ENCODE measurements around the gene ALX4. TPM values are rescaled to one million over a fixed set of nuclear protein-coding genes. Genes with fewer than 3 reads are reported as not detected.

Gene ALX4
- total and polyA plus RNA-seq, 2 of the 8 experiments (the other 6 are each of a cell fraction or from before 2014, with no cell fraction given): not detected

- H3K23me2 ChIP-seq (ENCODE audit: low read depth, low read length): no peaks in the 10 kb centered on the region
- DNase-seq (ENCODE audit: low read depth in 1 of 2, low spot score in 2 of 2) (no peak), FAIRE-seq (no peak)
- H3K79me1 ChIP-seq (ENCODE audit: low read depth, low read length): no peaks in the 10 kb centered on the region
- no peak overlapping the region for H4K8ac ChIP-seq (ENCODE audit: extremely low read depth, insufficient read depth, low read length)
- H2BK12ac ChIP-seq (ENCODE audit: low read depth, low read length): no peak overlapping the region
- 0 out of 2 replicates have a peak overlapping the region, but pooled peaks have one; percentile 29 for H2BK5ac ChIP-seq (ENCODE audit: low read depth, low read length)
- no peak overlapping the region; the same call in 1 of the 2 replicates for H2BK20ac ChIP-seq (ENCODE audit: low read length)
- WGBS, 2 experiments (ENCODE audit: extremely low coverage in 1 of 2, insufficient coverage in 1 of 2, insufficient read length in 1 of 2, insufficient replicate concordance in 2 of 2, low coverage in 1 of 2, low lambda C conversion rate in 2 of 2, missing lambda C conversion rate in 1 of 2): 89% methylated on average over 8 of the region's 8 CpGs; no CpG with 5 or more reads in 1 of the 2 experiments
- no peaks in the 10 kb centered on the region for H3K9me3 ChIP-seq (ENCODE audit: insufficient read depth in 2 of 2, low read depth in 1 of 2, low read length in 1 of 2)
- no peak overlapping the region for H4K91ac ChIP-seq (replicated peaks; ENCODE audit: insufficient read length, low read length)
- no peak overlapping the region for H3K14ac ChIP-seq (ENCODE audit: insufficient read length)
- no peak overlapping the region for H3K4ac ChIP-seq (replicated peaks; ENCODE audit: insufficient read length, low read depth, low read length)
- ChIA-PET CTCF (ENCODE audit: partially characterized antibody) (interaction anchor here (0.9 to 1.8 kb wide), 9 partner anchors 9 to 142 kb away, joined by 3 to 6 read pairs (median 4); partner anchors contain the start of gene EXT2), POLR2A (ENCODE audit: partially characterized antibody) (interaction anchor here (1.0 to 1.1 kb wide), 2 partner anchors 11 to 12 kb away, joined by 3 to 4 read pairs; no protein-coding TSS in a partner anchor)
- H2BK15ac ChIP-seq (ENCODE audit: low read length): no peak overlapping the region
- no peak overlapping the region for H2BK120ac ChIP-seq (replicated peaks; ENCODE audit: low read depth, low read length)
- no peak overlapping the region for H3K4me2 ChIP-seq (ENCODE audit: insufficient read depth in 1 of 2, low read depth in 2 of 2, low read length in 2 of 2)
- H3K56ac ChIP-seq (replicated peaks; ENCODE audit: insufficient read length, low read depth, low read length): no peak overlapping the region
- H3K27ac ChIP-seq (ENCODE audit: low read depth, low read length): no peak overlapping the region
- H3K23ac ChIP-seq (ENCODE audit: insufficient read length): no peak overlapping the region
- no peak overlapping the region for H3K4me3 ChIP-seq (ENCODE audit: extremely low read depth in 1 of 4, insufficient read depth in 2 of 4, low read depth in 3 of 4, low read length in 4 of 4)
- no peak overlapping the region for H3K9ac ChIP-seq (replicated peaks in 1 of 4; ENCODE audit: extremely low read depth in 1 of 4, low read depth in 3 of 4, low read length in 3 of 4)
- H4K20me1 ChIP-seq (replicated peaks in 1 of 2; ENCODE audit: control insufficient read depth in 1 of 2, insufficient read depth in 2 of 2, low read length in 2 of 2): no peaks in the 10 kb centered on the region
- H3K18ac ChIP-seq (ENCODE audit: extremely low read depth, low read length): no peak overlapping the region
- H3K36me3 ChIP-seq (ENCODE audit: control insufficient read depth in 2 of 4, insufficient read depth in 4 of 4, low read length in 3 of 4): peaks cover 0 to 8% (median 3%) of the 10 kb centered on the region in 4 experiments; a peak in 1 of 8 replicates
- no peaks in the 10 kb centered on the region for H3K79me2 ChIP-seq (ENCODE audit: control insufficient read depth in 1 of 2, insufficient read depth in 2 of 2, low read length in 2 of 2)
- no peak overlapping the region for H4K5ac ChIP-seq (ENCODE audit: insufficient read length, low read depth, low read length)
- H3K27me3 ChIP-seq (replicated peaks in 1 of 4; ENCODE audit: control insufficient read depth in 3 of 4, extremely low read depth in 1 of 4, insufficient read depth in 3 of 4, low read length in 3 of 4): no peaks in the 10 kb centered on the region
- no peak overlapping the region for H2AFZ ChIP-seq (ENCODE audit: low read length)
- H3K4me1 ChIP-seq (replicated peaks in 1 of 4; ENCODE audit: control insufficient read depth in 3 of 4, insufficient read depth in 4 of 4, low read length in 3 of 4): no peaks in the 10 kb centered on the region
- H2AK5ac ChIP-seq (ENCODE audit: low read depth, low read length): no peak overlapping the region
- TF ChIP-seq GABPA (IDR thresholded peaks at IDR 0.05; ENCODE audit: borderline replicate concordance, insufficient read depth, low read length) (no peak), FOSL1 (IDR thresholded peaks at IDR 0.05; ENCODE audit: insufficient read depth, low read depth, low read length) (no peak), SIX5 (IDR thresholded peaks at IDR 0.05; ENCODE audit: low read depth, low read length) (no peak), SUZ12 (IDR thresholded peaks at IDR 0.05; ENCODE audit: low read length) (no peak), SP1 (IDR thresholded peaks at IDR 0.05; ENCODE audit: low read depth, low read length) (no peak), HDAC6 (IDR thresholded peaks at IDR 0.05; ENCODE audit: low read depth, low read length) (no peak), BCL11A (IDR thresholded peaks at IDR 0.05; ENCODE audit: low read depth in 2 of 2, low read length in 2 of 2) (no peak), TCF12 (IDR thresholded peaks at IDR 0.05; ENCODE audit: low read depth, low read length) (no peak), EP300 (IDR thresholded peaks at IDR 0.05; ENCODE audit: borderline replicate concordance in 1 of 2, low read depth in 2 of 2, low read length in 2 of 2) (no peak), SRF (IDR thresholded peaks at IDR 0.05; ENCODE audit: low read depth, low read length) (no peak), EZH2 (IDR thresholded peaks at IDR 0.05; ENCODE audit: low read depth, low read length, severe bottlenecking) (no peak), CEBPB (IDR thresholded peaks at IDR 0.05; ENCODE audit: low read depth, low read length) (no peak), MAFK (IDR thresholded peaks at IDR 0.05; ENCODE audit: low read depth, low read length) (no peak), ASH2L (IDR thresholded peaks at IDR 0.05; ENCODE audit: low read length) (no peak)
These were observed 74.2 kb downstream of the ALX4 start for GRCh38 chr11:44235765-44236201.
